Right ventricle myocardium superior (tissue), 1 donor: ENCODE results near the gene CCR3. TPM values are rescaled to one million over a fixed set of nuclear protein-coding genes. Genes with fewer than 3 reads are reported as not detected.
A peak's percentile ranks its signal among the peaks of the same experiment; 100 is the strongest.

Experiments used
- ATAC-seq: fragments of 200-7000 bp; cut with Tn5 transposase; one replicate; pipeline ENCODE4 v1.9.1; 2020; ENCODE audit warnings: mild to moderate bottlenecking; ENCODE audit not compliant: poor library complexity
- DNase-seq: peaks from one replicate; pipeline ENCODE4 v3.0.0-alpha.2; 2020
- intact Hi-C: fragments of 100-400 bp; cut with DNase I; formaldehyde crosslinking; loops from one replicate; pipeline ENCODE4 v1.11.2; 2022
- total RNA-seq: library from RNA; stranded (reverse); fragmentation: NEBNext Ultra II Directional; extraction: Animal tissue kit (Norgen Biotek cat#: 25700); gene quantifications from one replicate; pipeline ENCODE4 v1.2.1, GENCODE V29; 2021
- donor health status: DM: no; HTN: yes; CAD: no; lungs with severe emphysema.

CCR3 gene
- total RNA-seq, 1 donor from 2014 or later = not detected

- DNase-seq (no peak), ATAC-seq (no peak)
- intact Hi-C loops = no loop called here
Measured at GRCh38 chr3:46286947-46287565, 44.8 kb downstream of the CCR3 start.

- intact Hi-C loops = no loop called here
- no peak for ATAC-seq
- no peak for DNase-seq
Measured at GRCh38 chr3:46289551-46289950, 47.3 kb downstream of the CCR3 start.

- DNase-seq (no peak), ATAC-seq (no peak)
- intact Hi-C loops = no loop called here
Measured at GRCh38 chr3:46289966-46290365, 47.7 kb downstream of the CCR3 start.

GRCh38 chr3:46291046-46291445 is 48.8 kb downstream of the CCR3 start:
- ATAC-seq = no peak
- intact Hi-C loops = no loop called here
- no peak for DNase-seq

- ATAC-seq = no peak
- intact Hi-C loops = no loop called here
- no peak for DNase-seq
Measured at GRCh38 chr3:46293035-46293724, 50.9 kb downstream of the CCR3 start.

- ATAC-seq (no peak), DNase-seq (no peak)
- intact Hi-C loops = no loop called here
Measured at GRCh38 chr3:46293991-46294833, 52.0 kb downstream of the CCR3 start.

- ATAC-seq = no peak
- no peak for DNase-seq
- intact Hi-C loops = no loop called here
Measured at GRCh38 chr3:46296826-46297225, 54.6 kb downstream of the CCR3 start.

GRCh38 chr3:46297658-46298423 is 55.6 kb downstream of the CCR3 start:
- peak; percentile 32 for ATAC-seq

GRCh38 chr3:46298871-46299607 is 56.8 kb downstream of the CCR3 start:
- intact Hi-C loops = no loop called here
- no peak for ATAC-seq
- DNase-seq = no peak

More at GRCh38 chr3:46297658-46298423, 55.6 kb downstream of the CCR3 start:
- intact Hi-C loops = no loop called here
- no peak for DNase-seq

- DNase-seq (no peak), ATAC-seq (peak; percentile 61)
Measured at GRCh38 chr3:46299608-46300460, 57.6 kb downstream of the CCR3 start.

GRCh38 chr3:46300461-46300789 is 58.2 kb downstream of the CCR3 start:
- no peak for ATAC-seq
- no peak for DNase-seq
- intact Hi-C loops = no loop called here

More at GRCh38 chr3:46299608-46300460, 57.6 kb downstream of the CCR3 start:
- intact Hi-C loops = no loop called here

- ATAC-seq (peak; percentile 60), DNase-seq (no peak)
- intact Hi-C loops = no loop called here
Measured at GRCh38 chr3:46301122-46301835, 59.0 kb downstream of the CCR3 start.

GRCh38 chr3:46303240-46303639 is 61.0 kb downstream of the CCR3 start:
- DNase-seq (no peak), ATAC-seq (no peak)
- intact Hi-C loops = no loop called here

GRCh38 chr3:46304739-46305138 is 62.5 kb downstream of the CCR3 start:
- DNase-seq = no peak
- intact Hi-C loops = no loop called here
- ATAC-seq = no peak

- DNase-seq (no peak), ATAC-seq (peak; percentile 67)
- intact Hi-C loops = no loop called here
Measured at GRCh38 chr3:46312991-46313390, 70.7 kb downstream of the CCR3 start.

GRCh38 chr3:46314517-46314916 is 72.3 kb downstream of the CCR3 start:
- DNase-seq (no peak), ATAC-seq (no peak)
- intact Hi-C loops = no loop called here

GRCh38 chr3:46316206-46316605 is 73.9 kb downstream of the CCR3 start:
- ATAC-seq = no peak
- no peak for DNase-seq
- intact Hi-C loops = no loop called here
